Measurements from ENCODE around the gene KIF17. TPM values are rescaled to one million over a fixed set of nuclear protein-coding genes. Genes with fewer than 3 reads are reported as not detected.

Gene KIF17
- total RNA-seq, 1 donor from 2014 or later, result 1.1 TPM

DNA sequence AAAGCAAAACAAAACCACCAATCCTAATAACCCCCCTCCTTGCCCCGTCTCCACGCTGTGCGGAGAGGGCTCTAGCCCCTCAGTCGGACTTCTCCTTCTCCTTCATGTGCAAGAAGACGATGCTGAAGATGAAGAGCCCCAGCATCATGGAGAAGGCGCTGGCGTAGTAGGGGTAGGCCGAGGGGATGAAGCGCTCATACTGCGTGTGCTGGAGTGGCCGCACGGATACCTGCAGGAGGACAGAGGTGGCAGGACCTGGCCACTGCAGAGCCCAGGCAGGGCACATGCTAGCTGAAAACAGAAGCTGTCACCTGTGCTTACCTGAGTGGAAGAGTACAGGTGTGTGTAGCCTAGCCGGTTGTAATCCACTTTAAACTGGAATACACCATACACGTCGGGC is 65.5 kb downstream of the KIF17 start:
- peaks cover 26% of the 10 kb centered on the region for H3K36me3 Mint-ChIP-seq (ENCODE audit: insufficient read depth)
- H3K4me3 Mint-ChIP-seq (ENCODE audit: low read depth), result no peak overlapping the region
- H3K27ac Mint-ChIP-seq, result no peak overlapping the region
- DNase-seq (ENCODE audit: low spot score, unreplicated experiment), result no peak
- no peaks in the 10 kb centered on the region for H3K27me3 Mint-ChIP-seq
- TF ChIP-seq, protein P1, sequence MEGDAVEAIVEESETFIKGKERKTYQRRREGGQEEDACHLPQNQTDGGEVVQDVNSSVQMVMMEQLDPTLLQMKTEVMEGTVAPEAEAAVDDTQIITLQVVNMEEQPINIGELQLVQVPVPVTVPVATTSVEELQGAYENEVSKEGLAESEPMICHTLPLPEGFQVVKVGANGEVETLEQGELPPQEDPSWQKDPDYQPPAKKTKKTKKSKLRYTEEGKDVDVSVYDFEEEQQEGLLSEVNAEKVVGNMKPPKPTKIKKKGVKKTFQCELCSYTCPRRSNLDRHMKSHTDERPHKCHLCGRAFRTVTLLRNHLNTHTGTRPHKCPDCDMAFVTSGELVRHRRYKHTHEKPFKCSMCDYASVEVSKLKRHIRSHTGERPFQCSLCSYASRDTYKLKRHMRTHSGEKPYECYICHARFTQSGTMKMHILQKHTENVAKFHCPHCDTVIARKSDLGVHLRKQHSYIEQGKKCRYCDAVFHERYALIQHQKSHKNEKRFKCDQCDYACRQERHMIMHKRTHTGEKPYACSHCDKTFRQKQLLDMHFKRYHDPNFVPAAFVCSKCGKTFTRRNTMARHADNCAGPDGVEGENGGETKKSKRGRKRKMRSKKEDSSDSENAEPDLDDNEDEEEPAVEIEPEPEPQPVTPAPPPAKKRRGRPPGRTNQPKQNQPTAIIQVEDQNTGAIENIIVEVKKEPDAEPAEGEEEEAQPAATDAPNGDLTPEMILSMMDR (IDR thresholded peaks at IDR 0.05; ENCODE audit: unreplicated experiment), result no peak
- H3K9me3 Mint-ChIP-seq (ENCODE audit: low read depth), result no peaks in the 10 kb centered on the region
- no peaks in the 10 kb centered on the region for H3K4me1 Mint-ChIP-seq (ENCODE audit: low read depth)

DNA sequence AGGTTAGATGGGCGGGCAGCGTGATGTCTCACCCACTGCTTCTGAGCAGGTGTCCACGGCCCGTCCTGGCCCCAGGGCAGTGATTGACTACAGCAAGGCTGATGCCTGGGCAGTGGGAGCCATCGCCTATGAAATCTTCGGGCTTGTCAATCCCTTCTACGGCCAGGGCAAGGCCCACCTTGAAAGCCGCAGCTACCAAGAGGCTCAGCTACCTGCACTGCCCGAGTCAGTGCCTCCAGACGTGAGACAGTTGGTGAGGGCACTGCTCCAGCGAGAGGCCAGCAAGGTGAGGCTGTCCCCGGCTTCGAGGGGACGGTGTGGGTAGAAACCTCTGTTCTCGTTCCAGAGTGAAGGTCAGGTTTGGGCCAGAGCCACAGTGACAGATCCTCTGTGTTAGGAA is 68.9 kb downstream of the KIF17 start:
- Mint-ChIP-seq H3K4me3 (ENCODE audit: low read depth) (no peak overlapping the region), H3K27ac (no peak overlapping the region), H3K27me3 (no peaks in the 10 kb centered on the region), H3K4me1 (ENCODE audit: low read depth) (no peaks in the 10 kb centered on the region), H3K9me3 (ENCODE audit: low read depth) (no peaks in the 10 kb centered on the region), H3K36me3 (ENCODE audit: insufficient read depth) (peaks cover 22% of the 10 kb centered on the region)
- TF ChIP-seq, protein P1 (IDR thresholded peaks at IDR 0.05; ENCODE audit: unreplicated experiment), result no peak
- DNase-seq (ENCODE audit: low spot score, unreplicated experiment), result no peak

DNA sequence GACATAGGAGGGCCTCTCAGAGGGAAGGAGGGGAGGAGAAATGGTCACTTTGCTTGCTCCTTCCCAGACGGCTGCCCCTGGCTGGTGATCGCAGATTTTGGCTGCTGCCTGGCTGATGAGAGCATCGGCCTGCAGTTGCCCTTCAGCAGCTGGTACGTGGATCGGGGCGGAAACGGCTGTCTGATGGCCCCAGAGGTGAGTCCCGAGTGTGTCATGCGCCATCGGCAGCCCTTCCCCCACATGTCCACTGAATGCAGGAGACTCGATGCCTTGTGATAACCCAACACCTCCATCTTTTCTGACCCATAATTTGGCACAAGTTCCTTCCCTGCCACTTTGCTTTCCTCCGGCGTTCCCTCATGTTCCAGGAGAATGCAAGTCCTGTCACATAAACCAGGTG is 69.4 kb downstream of the KIF17 start:
- H3K4me1 Mint-ChIP-seq (ENCODE audit: low read depth), result no peaks in the 10 kb centered on the region
- no peak overlapping the region for H3K27ac Mint-ChIP-seq
- no peak overlapping the region for H3K4me3 Mint-ChIP-seq (ENCODE audit: low read depth)
- no peaks in the 10 kb centered on the region for H3K27me3 Mint-ChIP-seq
- peaks cover 23% of the 10 kb centered on the region for H3K36me3 Mint-ChIP-seq (ENCODE audit: insufficient read depth)
- H3K9me3 Mint-ChIP-seq (ENCODE audit: low read depth), result no peaks in the 10 kb centered on the region
- no peak for DNase-seq (ENCODE audit: low spot score, unreplicated experiment)
- TF ChIP-seq, protein P1 (IDR thresholded peaks at IDR 0.05; ENCODE audit: unreplicated experiment), result no peak

DNA sequence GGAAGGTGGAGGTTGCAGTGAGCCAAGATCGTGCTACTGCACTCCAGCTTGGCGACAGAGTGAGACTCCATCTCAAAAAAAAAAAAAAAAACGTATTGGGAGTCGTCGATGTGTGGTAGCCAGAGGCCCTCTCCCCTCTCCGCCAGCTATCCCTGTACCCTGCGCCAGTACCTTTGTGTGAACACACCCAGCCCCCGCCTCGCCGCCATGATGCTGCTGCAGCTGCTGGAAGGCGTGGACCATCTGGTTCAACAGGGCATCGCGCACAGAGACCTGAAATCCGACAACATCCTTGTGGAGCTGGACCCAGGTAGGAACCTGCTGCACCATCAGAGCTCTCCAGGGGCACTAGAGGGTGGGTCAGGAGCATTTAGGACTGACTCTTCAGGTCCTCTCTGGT is 72.4 kb downstream of the KIF17 start:
- H3K9me3 Mint-ChIP-seq (ENCODE audit: low read depth), result no peaks in the 10 kb centered on the region
- H3K4me3 Mint-ChIP-seq (ENCODE audit: low read depth), result no peak overlapping the region
- H3K27me3 Mint-ChIP-seq, result no peaks in the 10 kb centered on the region
- peaks cover 15% of the 10 kb centered on the region for H3K36me3 Mint-ChIP-seq (ENCODE audit: insufficient read depth)
- H3K4me1 Mint-ChIP-seq (ENCODE audit: low read depth), result no peaks in the 10 kb centered on the region
- no peak for DNase-seq (ENCODE audit: low spot score, unreplicated experiment)
- TF ChIP-seq, protein P1 (IDR thresholded peaks at IDR 0.05; ENCODE audit: unreplicated experiment), result no peak
- H3K27ac Mint-ChIP-seq, result no peak overlapping the region

DNA sequence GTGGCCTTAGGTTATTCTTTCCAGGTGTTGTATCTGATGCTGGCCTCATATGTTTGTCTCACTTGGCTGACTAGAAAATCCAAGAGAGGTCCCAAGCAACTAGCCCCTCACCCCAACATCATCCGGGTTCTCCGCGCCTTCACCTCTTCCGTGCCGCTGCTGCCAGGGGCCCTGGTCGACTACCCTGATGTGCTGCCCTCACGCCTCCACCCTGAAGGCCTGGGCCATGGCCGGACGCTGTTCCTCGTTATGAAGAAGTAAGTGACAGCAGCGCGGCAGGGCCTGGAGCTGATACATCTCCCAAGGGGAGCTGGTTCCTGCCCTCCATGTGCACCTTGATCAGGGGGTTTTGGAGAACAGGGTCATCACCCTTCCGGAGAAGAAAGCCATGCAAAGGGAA is 73.4 kb downstream of the KIF17 start:
- DNase-seq (ENCODE audit: low spot score, unreplicated experiment), result no peak
- Mint-ChIP-seq H3K36me3 (ENCODE audit: insufficient read depth) (peaks cover 18% of the 10 kb centered on the region), H3K27me3 (no peaks in the 10 kb centered on the region), H3K4me1 (ENCODE audit: low read depth) (no peaks in the 10 kb centered on the region), H3K27ac (no peak overlapping the region), H3K4me3 (ENCODE audit: low read depth) (no peak overlapping the region), H3K9me3 (ENCODE audit: low read depth) (no peaks in the 10 kb centered on the region)
- TF ChIP-seq, protein P1 (IDR thresholded peaks at IDR 0.05; ENCODE audit: unreplicated experiment), result no peak
